Ishikawa (cell line): Measurements from ENCODE around the gene CTLA4.

Experiments used
- CEBPB ChIP-seq: IDR thresholded peaks from 2 replicates; pipeline ENCODE4 v1.6.1; 2012
- CREB1 ChIP-seq: IDR thresholded peaks from 2 replicates; pipeline ENCODE4 v1.6.1; 2012; ENCODE audit warnings: low read depth
- EGR1 ChIP-seq: IDR thresholded peaks from 2 replicates; pipeline ENCODE4 v1.6.1; 2012
- EP300 ChIP-seq: IDR thresholded peaks from 2 replicates; pipeline ENCODE4 v1.6.1; 2012; ENCODE audit warnings: borderline replicate concordance
- FOXM1 ChIP-seq: IDR thresholded peaks from 2 replicates; pipeline ENCODE4 v1.6.1; 2012; ENCODE audit warnings: low read depth, borderline replicate concordance
- NFIC ChIP-seq: IDR thresholded peaks from 2 replicates; pipeline ENCODE4 v1.6.1; 2012
- RAD21 ChIP-seq: IDR thresholded peaks from 2 replicates; pipeline ENCODE4 v1.6.1; 2012; ENCODE audit warnings: low read depth
- TAF1 ChIP-seq: IDR thresholded peaks from 2 replicates; pipeline ENCODE4 v1.6.1; 2012; ENCODE audit warnings: low read depth, mild to moderate bottlenecking
- TCF12 ChIP-seq: IDR thresholded peaks from 2 replicates; pipeline ENCODE4 v1.6.1; 2012; ENCODE audit warnings: low read depth
- TEAD4 ChIP-seq: IDR thresholded peaks from 2 replicates; pipeline ENCODE4 v1.6.1; 2012
- YY1 ChIP-seq: IDR thresholded peaks from 2 replicates; pipeline ENCODE4 v1.6.1; 2012; ENCODE audit warnings: low read depth
- ZBTB7A ChIP-seq: IDR thresholded peaks from 2 replicates; pipeline ENCODE4 v1.6.1; 2012; ENCODE audit warnings: low read depth
- TF ChIP-seq, protein P1 (sequence below): IDR thresholded peaks from 2 replicates; pipeline ENCODE4 v1.6.1; 2012; ENCODE audit warnings: low read depth, mild to moderate bottlenecking
- TF ChIP-seq, protein P2 (sequence below): IDR thresholded peaks from 2 replicates; pipeline ENCODE4 v1.6.1; 2012
- TF ChIP-seq, protein P3 (sequence below): IDR thresholded peaks from 2 replicates; pipeline ENCODE4 v1.6.1; 2012

Gene CTLA4

DNA sequence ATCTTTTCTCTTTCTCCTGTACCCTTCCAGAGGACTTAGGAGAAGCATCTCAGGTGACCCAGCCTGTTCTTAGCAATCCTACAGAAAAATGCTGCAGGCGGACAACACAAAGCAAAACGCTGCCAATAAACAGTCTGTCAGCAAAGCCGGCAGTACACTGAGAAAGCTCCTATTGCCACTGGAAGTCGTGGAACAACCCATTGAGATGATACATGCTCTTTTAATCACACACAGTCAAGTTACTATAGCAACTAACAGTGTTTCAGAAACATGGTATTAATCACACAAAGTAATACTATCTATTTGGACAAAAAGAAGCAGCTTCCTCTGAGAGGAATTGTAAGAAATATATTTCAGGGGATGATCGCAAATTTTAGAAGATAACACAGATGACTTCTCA lies 10.5 kb downstream of the CTLA4 start:
- no peak for TF ChIP-seq CEBPB
- TF ChIP-seq, protein P1, sequence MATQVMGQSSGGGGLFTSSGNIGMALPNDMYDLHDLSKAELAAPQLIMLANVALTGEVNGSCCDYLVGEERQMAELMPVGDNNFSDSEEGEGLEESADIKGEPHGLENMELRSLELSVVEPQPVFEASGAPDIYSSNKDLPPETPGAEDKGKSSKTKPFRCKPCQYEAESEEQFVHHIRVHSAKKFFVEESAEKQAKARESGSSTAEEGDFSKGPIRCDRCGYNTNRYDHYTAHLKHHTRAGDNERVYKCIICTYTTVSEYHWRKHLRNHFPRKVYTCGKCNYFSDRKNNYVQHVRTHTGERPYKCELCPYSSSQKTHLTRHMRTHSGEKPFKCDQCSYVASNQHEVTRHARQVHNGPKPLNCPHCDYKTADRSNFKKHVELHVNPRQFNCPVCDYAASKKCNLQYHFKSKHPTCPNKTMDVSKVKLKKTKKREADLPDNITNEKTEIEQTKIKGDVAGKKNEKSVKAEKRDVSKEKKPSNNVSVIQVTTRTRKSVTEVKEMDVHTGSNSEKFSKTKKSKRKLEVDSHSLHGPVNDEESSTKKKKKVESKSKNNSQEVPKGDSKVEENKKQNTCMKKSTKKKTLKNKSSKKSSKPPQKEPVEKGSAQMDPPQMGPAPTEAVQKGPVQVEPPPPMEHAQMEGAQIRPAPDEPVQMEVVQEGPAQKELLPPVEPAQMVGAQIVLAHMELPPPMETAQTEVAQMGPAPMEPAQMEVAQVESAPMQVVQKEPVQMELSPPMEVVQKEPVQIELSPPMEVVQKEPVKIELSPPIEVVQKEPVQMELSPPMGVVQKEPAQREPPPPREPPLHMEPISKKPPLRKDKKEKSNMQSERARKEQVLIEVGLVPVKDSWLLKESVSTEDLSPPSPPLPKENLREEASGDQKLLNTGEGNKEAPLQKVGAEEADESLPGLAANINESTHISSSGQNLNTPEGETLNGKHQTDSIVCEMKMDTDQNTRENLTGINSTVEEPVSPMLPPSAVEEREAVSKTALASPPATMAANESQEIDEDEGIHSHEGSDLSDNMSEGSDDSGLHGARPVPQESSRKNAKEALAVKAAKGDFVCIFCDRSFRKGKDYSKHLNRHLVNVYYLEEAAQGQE: no peak
- TF ChIP-seq ZBTB7A: no peak
- TF ChIP-seq TEAD4: no peak
- no peak for TF ChIP-seq TAF1
- no peak for TF ChIP-seq RAD21
- no peak for TF ChIP-seq YY1
- TF ChIP-seq, protein P2, sequence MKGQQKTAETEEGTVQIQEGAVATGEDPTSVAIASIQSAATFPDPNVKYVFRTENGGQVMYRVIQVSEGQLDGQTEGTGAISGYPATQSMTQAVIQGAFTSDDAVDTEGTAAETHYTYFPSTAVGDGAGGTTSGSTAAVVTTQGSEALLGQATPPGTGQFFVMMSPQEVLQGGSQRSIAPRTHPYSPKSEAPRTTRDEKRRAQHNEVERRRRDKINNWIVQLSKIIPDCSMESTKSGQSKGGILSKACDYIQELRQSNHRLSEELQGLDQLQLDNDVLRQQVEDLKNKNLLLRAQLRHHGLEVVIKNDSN: no peak
- no peak for TF ChIP-seq EP300
- no peak for TF ChIP-seq NFIC
- TF ChIP-seq FOXM1: no peak
- TF ChIP-seq, protein P3, sequence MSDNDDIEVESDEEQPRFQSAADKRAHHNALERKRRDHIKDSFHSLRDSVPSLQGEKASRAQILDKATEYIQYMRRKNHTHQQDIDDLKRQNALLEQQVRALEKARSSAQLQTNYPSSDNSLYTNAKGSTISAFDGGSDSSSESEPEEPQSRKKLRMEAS: no peak
- TF ChIP-seq TCF12: no peak
- no peak for TF ChIP-seq EGR1

DNA sequence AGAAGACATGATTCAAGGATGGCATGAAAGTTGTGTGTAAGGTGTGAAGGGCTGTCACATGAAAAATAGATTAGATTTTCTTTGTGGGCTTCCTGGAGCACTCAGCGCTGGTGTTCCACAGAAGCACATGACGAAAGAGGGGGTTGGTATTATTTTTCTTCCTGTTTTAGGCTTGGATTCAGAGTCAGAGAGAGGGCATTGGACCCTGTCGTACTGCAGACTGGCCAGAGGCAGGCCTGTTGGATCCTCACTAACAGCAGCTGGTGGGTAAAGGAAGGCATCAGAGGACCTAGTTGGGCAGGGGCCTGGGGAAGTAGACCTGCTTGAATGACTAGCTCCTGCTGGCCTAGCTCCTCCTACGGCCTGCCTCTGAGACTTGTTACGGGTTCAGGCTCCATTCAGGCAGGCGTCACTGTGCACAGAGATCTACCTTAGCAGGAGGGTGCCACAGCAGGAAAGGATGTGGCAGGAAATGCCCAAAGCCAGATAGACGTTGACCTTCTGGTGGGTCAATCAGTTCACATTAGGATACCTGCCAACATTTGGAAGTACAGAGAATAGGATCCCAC lies 13.1 kb downstream of the CTLA4 start:
- TF ChIP-seq CREB1 (no peak), TCF12 (no peak), TAF1 (no peak), ZBTB7A (no peak), YY1 (no peak), EGR1 (no peak), TEAD4 (no peak), NFIC (no peak), RAD21 (no peak)
- TF ChIP-seq, protein P3: no peak

DNA sequence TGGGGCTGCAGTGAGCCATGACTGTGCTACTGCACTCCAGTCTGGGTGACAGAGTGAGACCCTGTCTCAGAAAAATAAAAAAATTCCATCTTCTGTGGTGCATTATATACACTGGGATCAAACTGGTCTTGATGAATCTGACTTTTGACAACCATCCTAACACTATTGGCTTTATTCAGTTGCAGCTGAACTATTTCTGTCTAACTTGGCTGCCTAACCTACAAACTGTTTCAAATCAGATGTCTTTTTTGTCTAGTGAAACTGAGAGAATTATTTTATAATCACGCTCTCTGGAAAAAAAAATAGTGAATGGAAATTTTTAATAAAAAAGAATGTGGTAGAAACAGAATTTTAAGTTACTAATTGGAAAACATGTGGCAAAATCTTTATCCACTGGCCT lies 15.0 kb downstream of the CTLA4 start:
- TF ChIP-seq CEBPB: no peak

DNA sequence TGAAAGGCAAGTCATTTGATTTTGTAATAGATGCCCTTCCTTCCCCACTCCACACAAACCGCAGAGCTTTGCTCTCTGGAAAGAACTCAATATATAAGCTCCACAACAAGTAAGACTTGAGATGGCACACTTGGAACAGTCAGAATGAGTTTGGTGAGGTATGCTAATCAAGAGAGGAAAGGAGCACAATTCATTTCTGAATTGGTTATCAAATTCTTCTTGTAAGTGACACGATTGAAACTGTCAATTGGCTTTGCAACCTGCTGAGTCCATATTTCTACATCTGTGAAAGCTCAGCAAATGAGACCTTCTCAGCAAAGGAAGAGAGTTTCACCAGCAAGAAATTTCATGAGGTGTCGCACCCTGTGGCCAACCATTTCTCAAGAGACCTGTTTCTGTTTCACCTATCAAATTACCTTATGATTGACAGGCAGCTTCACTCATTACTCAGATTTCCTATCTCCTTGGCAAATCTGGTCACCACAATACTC lies 19.1 kb downstream of the CTLA4 start:
- TF ChIP-seq CEBPB (no peak), YY1 (no peak), RAD21 (no peak), EGR1 (no peak), NFIC (no peak), ZBTB7A (no peak), TAF1 (no peak), FOXM1 (no peak), CREB1 (no peak), TEAD4 (no peak), EP300 (no peak), TCF12 (no peak)
- TF ChIP-seq, protein P2: no peak
- TF ChIP-seq, protein P1: no peak
- TF ChIP-seq, protein P3: no peak

DNA sequence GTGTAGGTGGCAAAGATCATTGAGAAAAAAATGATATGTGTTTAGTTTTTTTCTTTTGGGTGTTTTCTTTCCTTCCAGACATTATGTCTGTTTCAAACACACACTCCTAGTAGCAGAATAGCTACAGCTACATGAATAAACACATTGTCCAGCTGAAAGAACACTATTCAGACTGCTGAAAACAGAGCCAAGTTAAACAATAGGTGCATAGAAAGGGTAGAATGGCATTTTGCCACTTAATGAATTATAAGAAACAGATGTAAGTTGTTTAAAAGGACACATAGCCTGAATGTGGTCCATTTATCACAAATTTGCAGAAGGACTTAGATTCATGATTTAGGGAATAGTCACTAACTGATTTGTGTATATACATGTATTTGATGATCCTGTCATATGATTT lies 20.1 kb downstream of the CTLA4 start:
- TF ChIP-seq NFIC (no peak), TCF12 (no peak), CEBPB (no peak), CREB1 (no peak), ZBTB7A (no peak)
- TF ChIP-seq, protein P2: no peak

DNA sequence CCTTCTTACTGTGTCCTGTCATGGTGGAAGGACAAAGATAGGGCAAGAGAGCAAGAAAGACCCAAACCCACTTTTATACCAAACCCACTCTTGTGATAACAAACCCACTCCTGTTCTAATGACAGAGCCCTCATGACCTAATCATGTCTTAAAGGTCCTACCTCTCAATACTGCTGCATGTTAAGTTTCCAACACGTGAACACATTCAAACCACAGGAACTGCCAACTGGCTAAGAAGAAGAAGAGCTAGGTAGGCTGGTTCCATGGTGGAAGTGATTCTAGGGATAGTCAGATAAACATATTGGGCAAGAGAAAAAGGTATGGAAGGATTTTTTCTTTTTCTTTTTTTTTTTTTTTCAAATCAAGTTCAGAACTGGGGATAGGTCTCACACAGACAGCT lies 22.0 kb downstream of the CTLA4 start:
- TF ChIP-seq, protein P3: no peak
- TF ChIP-seq CEBPB: no peak
